ENCODE data around the gene NAGK.
A peak's percentile ranks its signal among the peaks of the same experiment; 100 is the strongest.

The NAGK gene

GRCh38 chr2:71064754-71065621 is 3.5 kb upstream of the NAGK start:
- peak overlapping the region; percentile 51 to 97 (median 84) for H3K9ac ChIP-seq
- no peaks in the 10 kb centered on the region for H3K9me3 ChIP-seq (replicated peaks in 1 of 11)
- TF ChIP-seq Cebpa-rat (IDR thresholded peaks at IDR 0.05): peak in 10 of 11 experiments; percentile 55 to 99 (median 93); a peak in 17 of 22 replicates
- peaks cover 41 to 83% (median 69%) of the 10 kb centered on the region in 10 experiments for H3K4me1 ChIP-seq
- H3K36me3 ChIP-seq: peaks cover 0 to 10% (median 0%) of the 10 kb centered on the region in 11 experiments; a peak in 6 of 22 replicates
- no peaks in the 10 kb centered on the region for H3K27me3 ChIP-seq
- H3K27ac ChIP-seq: peak overlapping the region; percentile 75 to 100 (median 95)
- peaks cover 0 to 15% (median 0%) of the 10 kb centered on the region in 11 experiments; a peak in 9 of 22 replicates for H4K20me1 ChIP-seq
- H3K4me3 ChIP-seq: peak overlapping the region in 8 of 10 experiments; percentile 5 to 70 (median 57); a peak in 14 of 20 replicates
- peak overlapping the region; percentile 48 to 99 (median 91) for H3K4me2 ChIP-seq

GRCh38 chr2:71066856-71067255 is 1.6 kb upstream of the NAGK start:
- Histone ChIP-seq H3K36me3 (peaks cover 0 to 24% (median 0%) of the 10 kb centered on the region in 11 experiments; a peak in 8 of 22 replicates), H3K4me1 (peaks cover 51 to 86% (median 74%) of the 10 kb centered on the region in 10 experiments), H3K27ac (peak overlapping the region in 9 of 11 experiments; percentile 87 to 100 (median 96); a peak in 18 of 22 replicates), H3K9me3 (replicated peaks in 1 of 11) (no peaks in the 10 kb centered on the region), H3K4me3 (no peak overlapping the region), H4K20me1 (peaks cover 0 to 27% (median 0%) of the 10 kb centered on the region in 11 experiments; a peak in 9 of 22 replicates), H3K4me2 (peak overlapping the region; percentile 90 to 99 (median 98); a peak in 15 of 22 replicates), H3K27me3 (no peaks in the 10 kb centered on the region), H3K9ac (peak overlapping the region in 4 of 11 experiments; percentile 83 to 97 (median 92); a peak in 6 of 22 replicates)
- TF ChIP-seq Cebpa-rat (IDR thresholded peaks at IDR 0.05): no peak

GRCh38 chr2:71067567-71068217 is 756 bp upstream of the NAGK start:
- no peaks in the 10 kb centered on the region for H3K9me3 ChIP-seq (replicated peaks in 1 of 11)
- no peaks in the 10 kb centered on the region for H3K27me3 ChIP-seq
- H3K9ac ChIP-seq: peak overlapping the region; percentile 83 to 97 (median 88)
- peak overlapping the region; percentile 75 to 100 (median 95) for H3K27ac ChIP-seq
- H3K4me3 ChIP-seq: peak overlapping the region; percentile 77 to 98 (median 90)
- peaks cover 47 to 93% (median 79%) of the 10 kb centered on the region in 10 experiments for H3K4me1 ChIP-seq
- peaks cover 0 to 27% (median 4%) of the 10 kb centered on the region in 11 experiments; a peak in 10 of 22 replicates for H4K20me1 ChIP-seq
- peaks cover 1 to 30% (median 3%) of the 10 kb centered on the region in 11 experiments; a peak in 16 of 22 replicates for H3K36me3 ChIP-seq
- TF ChIP-seq Cebpa-rat (IDR thresholded peaks at IDR 0.05): no peak
- peak overlapping the region; percentile 90 to 99 (median 98) for H3K4me2 ChIP-seq

GRCh38 chr2:71069376-71069775 is 928 bp downstream of the NAGK start:
- Histone ChIP-seq H3K27me3 (no peaks in the 10 kb centered on the region), H3K27ac (peak overlapping the region; percentile 75 to 100 (median 95); a peak in 21 of 22 replicates), H3K9me3 (replicated peaks in 1 of 11) (no peaks in the 10 kb centered on the region), H3K4me2 (peak overlapping the region; percentile 90 to 100 (median 98)), H3K4me3 (peak overlapping the region; percentile 77 to 98 (median 90)), H3K9ac (peak overlapping the region; percentile 83 to 97 (median 88)), H3K36me3 (peaks cover 16 to 46% (median 19%) of the 10 kb centered on the region in 11 experiments), H3K4me1 (peaks cover 47 to 80% (median 75%) of the 10 kb centered on the region in 10 experiments), H4K20me1 (peaks cover 0 to 27% (median 12%) of the 10 kb centered on the region in 11 experiments; a peak in 12 of 22 replicates)
- TF ChIP-seq Cebpa-rat (IDR thresholded peaks at IDR 0.05): no peak

GRCh38 chr2:71070294-71071093 is 2.0 kb downstream of the NAGK start:
- Histone ChIP-seq H3K27me3 (no peaks in the 10 kb centered on the region), H3K9me3 (replicated peaks in 1 of 11) (no peaks in the 10 kb centered on the region), H3K9ac (peak overlapping the region; percentile 27 to 97 (median 88); a peak in 20 of 22 replicates), H4K20me1 (peaks cover 0 to 31% (median 14%) of the 10 kb centered on the region in 11 experiments; a peak in 13 of 22 replicates), H3K4me2 (peak overlapping the region; percentile 90 to 100 (median 98)), H3K4me3 (peak overlapping the region; percentile 12 to 98 (median 90); a peak in 18 of 20 replicates), H3K36me3 (peaks cover 27 to 57% (median 30%) of the 10 kb centered on the region in 11 experiments), H3K4me1 (peaks cover 57 to 84% (median 64%) of the 10 kb centered on the region in 10 experiments), H3K27ac (peak overlapping the region in 10 of 11 experiments; percentile 70 to 100 (median 96); a peak in 20 of 22 replicates)
- no peak for TF ChIP-seq Cebpa-rat (IDR thresholded peaks at IDR 0.05)

GRCh38 chr2:71071681-71072398 is 3.4 kb downstream of the NAGK start:
- H3K9me3 ChIP-seq (replicated peaks in 1 of 11): no peaks in the 10 kb centered on the region
- peak overlapping the region; percentile 30 to 97 (median 88) for H3K9ac ChIP-seq
- H4K20me1 ChIP-seq: peaks cover 0 to 44% (median 23%) of the 10 kb centered on the region in 11 experiments; a peak in 13 of 22 replicates
- peak overlapping the region in 9 of 10 experiments; percentile 30 to 98 (median 90); a peak in 16 of 20 replicates for H3K4me3 ChIP-seq
- peak overlapping the region; percentile 90 to 100 (median 98) for H3K4me2 ChIP-seq
- H3K36me3 ChIP-seq: peaks cover 39 to 71% (median 44%) of the 10 kb centered on the region in 11 experiments
- H3K27ac ChIP-seq: peak overlapping the region; percentile 36 to 100 (median 95)
- no peaks in the 10 kb centered on the region for H3K27me3 ChIP-seq
- no peak for TF ChIP-seq Cebpa-rat (IDR thresholded peaks at IDR 0.05)
- H3K4me1 ChIP-seq: peaks cover 52 to 84% (median 57%) of the 10 kb centered on the region in 10 experiments

GRCh38 chr2:71072492-71072891 is 4.0 kb downstream of the NAGK start:
- Histone ChIP-seq H3K9ac (peak overlapping the region; percentile 30 to 95 (median 81); a peak in 21 of 22 replicates), H3K27ac (peak overlapping the region; percentile 34 to 100 (median 95))

More at GRCh38 chr2:71072492-71072891, 4.0 kb downstream of the NAGK start:
- peaks cover 0 to 51% (median 23%) of the 10 kb centered on the region in 11 experiments; a peak in 13 of 22 replicates for H4K20me1 ChIP-seq
- H3K4me2 ChIP-seq: peak overlapping the region; percentile 90 to 100 (median 98)
- H3K4me1 ChIP-seq: peaks cover 47 to 84% (median 57%) of the 10 kb centered on the region in 10 experiments
- peak overlapping the region in 9 of 10 experiments; percentile 1 to 98 (median 48); a peak in 15 of 20 replicates for H3K4me3 ChIP-seq
- H3K27me3 ChIP-seq: no peaks in the 10 kb centered on the region
- no peak for TF ChIP-seq Cebpa-rat (IDR thresholded peaks at IDR 0.05)
- peaks cover 46 to 77% (median 50%) of the 10 kb centered on the region in 11 experiments for H3K36me3 ChIP-seq
- H3K9me3 ChIP-seq (replicated peaks in 1 of 11): no peaks in the 10 kb centered on the region
